ENCODE results near the gene PSMD8.

GRCh38 chr19:38350883-38351282 lies 23.5 kb upstream of the PSMD8 start:
- TF ChIP-seq EZH2 (IDR thresholded peaks at IDR 0.05; ENCODE audit: borderline replicate concordance, low read depth, low read length, severe bottlenecking) (no peak), CTCF (IDR thresholded peaks at IDR 0.05; ENCODE audit: extremely low read depth in 1 of 2, insufficient read depth in 1 of 2, low read depth in 1 of 2, low read length in 2 of 2) (no peak)
